CD14-positive monocyte (primary cell): ENCODE measurements around the gene ZNF536. TPM values are rescaled to one million over a fixed set of nuclear protein-coding genes. Genes with fewer than 3 reads are reported as not detected.

Source experiments
- DNase-seq, 3 donors: peaks; one replicate each; pipeline ENCODE4 v3.0.0-alpha.2; 2011 to 2022
- H2AFZ ChIP-seq: 2 replicates; pipeline ENCODE4 v1.6.0; 2012; ENCODE audit warnings: mild to moderate bottlenecking, low read depth, low read length, inconsistent platforms; ENCODE audit not compliant: insufficient read depth, poor library complexity, severe bottlenecking
- H3K27ac ChIP-seq, 2 donors: 1 replicate in 1 of 2; 2 replicates in 1 of 2; pipeline ENCODE4 v1.5.1; 2012 to 2013; ENCODE audit warnings: low read length in 2 of 2, control low read depth in 1 of 2, inconsistent platforms in 1 of 2, low read depth in 1 of 2, mild to moderate bottlenecking in 1 of 2
- H3K27me3 ChIP-seq, 2 donors: one replicate each; pipeline versions ENCODE4 v1.6.0 to v1.6.1; 2011 to 2013; ENCODE audit warnings: low read length in 2 of 2; ENCODE audit not compliant: control insufficient read depth in 2 of 2, insufficient read depth in 2 of 2
- H3K36me3 ChIP-seq, 2 donors: replicated peaks in 1 of 2; 1 replicate in 1 of 2; 2 replicates in 1 of 2; pipeline versions ENCODE4 v1.5.1 to v1.6.1; 2012 to 2013; ENCODE audit warnings: low read length in 2 of 2, control low read depth in 1 of 2, inconsistent platforms in 1 of 2, mild to moderate bottlenecking in 1 of 2; ENCODE audit not compliant: insufficient read depth in 2 of 2, control insufficient read depth in 1 of 2
- H3K4me1 ChIP-seq, 2 donors: 1 replicate in 1 of 2; 2 replicates in 1 of 2; pipeline versions ENCODE4 v1.5.1 to v1.6.1; 2012 to 2013; ENCODE audit warnings: low read length in 2 of 2, control low read depth in 1 of 2, inconsistent platforms in 1 of 2, mild to moderate bottlenecking in 1 of 2, moderate library complexity in 1 of 2; ENCODE audit not compliant: insufficient read depth in 2 of 2, control insufficient read depth in 1 of 2
- H3K4me2 ChIP-seq: replicated peaks from 2 replicates; pipeline ENCODE3; 2012; ENCODE audit warnings: low read length, moderate library complexity, mild to moderate bottlenecking; ENCODE audit not compliant: poor library complexity, severe bottlenecking; ENCODE audit errors: extremely low read depth
- H3K4me3 ChIP-seq, 3 experiments: fragments of 200-600 bp in 1 of 3; sonication (generic) in 1 of 3; replicated peaks in 1 of 3; 1 replicate in 2 of 3; 2 replicates in 1 of 3; pipeline ENCODE4 v1.5.1; 2011 to 2013; ENCODE audit warnings: low read length in 3 of 3, mild to moderate bottlenecking in 3 of 3, control low read depth in 2 of 3, low read depth in 2 of 3, inconsistent platforms in 1 of 3, moderate library complexity in 1 of 3
- H3K79me2 ChIP-seq: 2 replicates; pipeline ENCODE4 v1.6.0; 2012; ENCODE audit warnings: mild to moderate bottlenecking, control low read depth, inconsistent platforms, low read length, moderate library complexity; ENCODE audit not compliant: insufficient read depth
- H3K9ac ChIP-seq: 2 replicates; pipeline ENCODE4 v1.6.0; 2017; ENCODE audit warnings: low read length, mild to moderate bottlenecking; ENCODE audit not compliant: insufficient read depth, poor library complexity, severe bottlenecking
- H3K9me3 ChIP-seq, 2 donors: replicated peaks in 1 of 2; 1 replicate in 1 of 2; 2 replicates in 1 of 2; pipeline versions ENCODE4 v1.5.1 to v1.6.1; 2012 to 2013; ENCODE audit warnings: low read length in 2 of 2, control low read depth in 1 of 2; ENCODE audit not compliant: control insufficient read depth in 1 of 2, insufficient read depth in 1 of 2
- H4K20me1 ChIP-seq: 2 replicates; pipeline ENCODE4 v1.6.0; 2012; ENCODE audit warnings: mild to moderate bottlenecking, low read length, control low read depth, moderate library complexity; ENCODE audit not compliant: insufficient read depth
- H3K27ac Mint-ChIP-seq, 7 donors: one replicate each; pipeline ENCODE4 v1.8.0; 2020; ENCODE audit warnings: mild to moderate bottlenecking in 7 of 7, mixed read lengths in 7 of 7, moderate library complexity in 6 of 7, inconsistent platforms in 2 of 7
- H3K27me3 Mint-ChIP-seq, 3 donors: one replicate each; pipeline ENCODE4 v1.8.0; 2021 to 2022; ENCODE audit warnings: low read depth in 3 of 3, mild to moderate bottlenecking in 3 of 3, mixed read lengths in 3 of 3, moderate library complexity in 3 of 3, inconsistent platforms in 1 of 3
- H3K36me3 Mint-ChIP-seq, 2 donors: one replicate each; pipeline ENCODE4 v1.8.0; 2020; ENCODE audit warnings: mixed read lengths in 2 of 2, inconsistent platforms in 1 of 2, mild to moderate bottlenecking in 1 of 2
- H3K4me1 Mint-ChIP-seq: one replicate; pipeline ENCODE4 v1.8.0; 2020; ENCODE audit warnings: mild to moderate bottlenecking, mixed read lengths
- H3K4me3 Mint-ChIP-seq, 2 donors: one replicate each; pipeline ENCODE4 v1.8.0; 2020; ENCODE audit warnings: mild to moderate bottlenecking in 2 of 2, mixed read lengths in 2 of 2, moderate library complexity in 1 of 2
- H3K9me3 Mint-ChIP-seq, 7 donors: one replicate each; pipeline ENCODE4 v1.8.0; 2020 to 2022; ENCODE audit warnings: mixed read lengths in 7 of 7, mild to moderate bottlenecking in 6 of 7, moderate library complexity in 6 of 7, inconsistent platforms in 2 of 7
- WGBS: methylation state at CpG from one replicate; pipeline ENCODE4 v1.1.5; 2013; ENCODE audit warnings: missing lambda C conversion rate; ENCODE audit not compliant: insufficient coverage; 5-methylcytosine and 5-hydroxymethylcytosine counted together
- intact Hi-C, 2 donors: fragments of 100-400 bp; cut with micrococcal nuclease; formaldehyde crosslinking; loops; one replicate each; pipeline versions ENCODE4 v1.15.0 to v1.15.1; 2023
- polyA plus RNA-seq, 3 donors: library from polyadenylated mRNA; depleted of rRNA in 1 of 3; unstranded in 2 of 3; stranded (reverse) in 1 of 3; fragments of 300-500 nt in 2 of 3; fragments of >200 nt in 1 of 3; fragmentation: Illumina TruSeq in 2 of 3; gene quantifications; 1 replicate in 2 of 3; 2 replicates in 1 of 3; pipeline ENCODE4 v1.2.3, GENCODE V29; 2012 to 2021
- TF ChIP-seq, protein P1 (sequence below): fragments of 200-600 bp; IDR thresholded peaks from one replicate; pipeline ENCODE4 v1.8.0; 2022; ENCODE audit warnings: antibody characterized with exemption, mild to moderate bottlenecking

ZNF536 gene
- polyA plus RNA-seq, 3 donors: not detected

DNA sequence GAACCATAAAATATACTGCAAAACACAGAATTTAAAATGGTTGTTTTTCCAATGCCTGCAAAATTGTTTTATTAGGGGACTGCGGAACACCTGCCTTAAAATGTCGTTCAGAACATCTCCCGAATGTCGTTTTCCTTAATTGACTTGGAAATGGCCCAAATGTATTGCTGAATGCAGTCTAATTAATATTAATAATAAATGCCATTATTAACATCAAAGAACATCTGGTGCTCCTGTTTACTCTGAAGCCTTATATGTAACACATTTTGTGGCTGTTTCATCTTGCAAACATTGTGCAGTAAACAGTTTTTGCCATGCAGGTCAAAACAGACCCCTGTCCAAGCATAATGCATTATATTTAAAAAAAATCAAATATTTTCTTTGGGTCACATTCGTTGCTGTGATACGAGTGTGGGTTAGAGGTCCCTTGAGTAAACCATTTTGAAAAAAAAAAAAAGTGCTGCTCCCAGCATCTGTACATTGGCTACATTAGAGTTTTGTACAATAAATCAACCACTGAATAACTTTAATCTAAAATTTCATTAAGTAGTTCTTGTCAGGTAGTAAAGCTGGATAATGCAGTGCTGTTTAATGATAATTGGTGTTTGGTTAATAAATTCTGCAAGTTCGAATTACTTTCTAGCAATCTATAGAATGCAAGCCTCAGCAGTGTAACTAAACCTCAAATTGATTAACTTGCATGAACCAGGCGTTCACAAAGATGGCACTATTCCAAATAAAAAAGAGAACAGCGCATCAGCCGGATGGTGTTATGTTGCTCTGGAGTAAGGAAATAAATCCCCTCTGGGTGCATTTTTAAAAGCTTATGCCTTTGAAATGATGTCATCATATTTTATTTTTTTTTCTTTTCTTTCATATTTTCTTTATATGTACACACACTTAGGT lies 140.2 kb downstream of the ZNF536 start:
- TF ChIP-seq, protein P1, sequence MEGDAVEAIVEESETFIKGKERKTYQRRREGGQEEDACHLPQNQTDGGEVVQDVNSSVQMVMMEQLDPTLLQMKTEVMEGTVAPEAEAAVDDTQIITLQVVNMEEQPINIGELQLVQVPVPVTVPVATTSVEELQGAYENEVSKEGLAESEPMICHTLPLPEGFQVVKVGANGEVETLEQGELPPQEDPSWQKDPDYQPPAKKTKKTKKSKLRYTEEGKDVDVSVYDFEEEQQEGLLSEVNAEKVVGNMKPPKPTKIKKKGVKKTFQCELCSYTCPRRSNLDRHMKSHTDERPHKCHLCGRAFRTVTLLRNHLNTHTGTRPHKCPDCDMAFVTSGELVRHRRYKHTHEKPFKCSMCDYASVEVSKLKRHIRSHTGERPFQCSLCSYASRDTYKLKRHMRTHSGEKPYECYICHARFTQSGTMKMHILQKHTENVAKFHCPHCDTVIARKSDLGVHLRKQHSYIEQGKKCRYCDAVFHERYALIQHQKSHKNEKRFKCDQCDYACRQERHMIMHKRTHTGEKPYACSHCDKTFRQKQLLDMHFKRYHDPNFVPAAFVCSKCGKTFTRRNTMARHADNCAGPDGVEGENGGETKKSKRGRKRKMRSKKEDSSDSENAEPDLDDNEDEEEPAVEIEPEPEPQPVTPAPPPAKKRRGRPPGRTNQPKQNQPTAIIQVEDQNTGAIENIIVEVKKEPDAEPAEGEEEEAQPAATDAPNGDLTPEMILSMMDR: no peak
- Mint-ChIP-seq H3K27ac (no peak overlapping the region), H3K4me1 (no peaks in the 10 kb centered on the region)

GRCh38 chr19:30513082-30513411 lies 140.9 kb downstream of the ZNF536 start:
- no peak overlapping the region for H3K27ac ChIP-seq
- no peak overlapping the region for H3K4me2 ChIP-seq
- H2AFZ ChIP-seq: no peak overlapping the region
- intact Hi-C loops: no loop called here
- no peaks in the 10 kb centered on the region for H3K4me1 Mint-ChIP-seq
- no peaks in the 10 kb centered on the region for H3K27me3 ChIP-seq
- TF ChIP-seq, protein P1: no peak
- H3K9me3 Mint-ChIP-seq: no peaks in the 10 kb centered on the region
- H3K27me3 Mint-ChIP-seq: peaks cover 2 to 6% (median 2%) of the 10 kb centered on the region in 3 donors
- no peaks in the 10 kb centered on the region for H4K20me1 ChIP-seq
- no peaks in the 10 kb centered on the region for H3K79me2 ChIP-seq
- H3K9ac ChIP-seq: no peak overlapping the region
- no peaks in the 10 kb centered on the region for H3K36me3 Mint-ChIP-seq
- no peak overlapping the region for H3K27ac Mint-ChIP-seq
- WGBS: 87% methylated on average over 4 of the region's 6 CpGs
- no peaks in the 10 kb centered on the region for H3K4me1 ChIP-seq
- no peak overlapping the region for H3K4me3 Mint-ChIP-seq
- no peak for DNase-seq
- H3K9me3 ChIP-seq: no peaks in the 10 kb centered on the region
- no peak overlapping the region for H3K4me3 ChIP-seq
- H3K36me3 ChIP-seq: no peaks in the 10 kb centered on the region

More for the DNA sequence above, 140.2 kb downstream of the ZNF536 start:
- Mint-ChIP-seq H3K36me3 (no peaks in the 10 kb centered on the region), H3K27me3 (peaks cover 2 to 6% (median 3%) of the 10 kb centered on the region in 3 donors), H3K4me3 (no peak overlapping the region), H3K9me3 (no peaks in the 10 kb centered on the region)
- Histone ChIP-seq H3K4me3 (no peak overlapping the region), H2AFZ (no peak overlapping the region), H4K20me1 (no peaks in the 10 kb centered on the region), H3K9ac (no peak overlapping the region), H3K79me2 (no peaks in the 10 kb centered on the region), H3K4me2 (no peak overlapping the region), H3K27me3 (no peaks in the 10 kb centered on the region), H3K9me3 (no peaks in the 10 kb centered on the region), H3K4me1 (no peaks in the 10 kb centered on the region), H3K36me3 (no peaks in the 10 kb centered on the region), H3K27ac (no peak overlapping the region)
- no CpG with 5 or more reads among the region's 10 CpGs for WGBS
- DNase-seq: no peak
- intact Hi-C loops: no loop called here
